HG02610 (cell line): ENCODE results near the gene FOXK1.

Experiments used
- ATAC-seq: cut with Tn5 transposase; IDR thresholded peaks from one replicate; pipeline ENCODE4 v1.9.1; 2021; ENCODE audit warnings: mild to moderate bottlenecking, moderate library complexity; ENCODE audit not compliant: unreplicated experiment

The FOXK1 gene

GRCh38 chr7:4694305-4694704, 12.2 kb downstream of the FOXK1 start:
- no peak for ATAC-seq

DNA sequence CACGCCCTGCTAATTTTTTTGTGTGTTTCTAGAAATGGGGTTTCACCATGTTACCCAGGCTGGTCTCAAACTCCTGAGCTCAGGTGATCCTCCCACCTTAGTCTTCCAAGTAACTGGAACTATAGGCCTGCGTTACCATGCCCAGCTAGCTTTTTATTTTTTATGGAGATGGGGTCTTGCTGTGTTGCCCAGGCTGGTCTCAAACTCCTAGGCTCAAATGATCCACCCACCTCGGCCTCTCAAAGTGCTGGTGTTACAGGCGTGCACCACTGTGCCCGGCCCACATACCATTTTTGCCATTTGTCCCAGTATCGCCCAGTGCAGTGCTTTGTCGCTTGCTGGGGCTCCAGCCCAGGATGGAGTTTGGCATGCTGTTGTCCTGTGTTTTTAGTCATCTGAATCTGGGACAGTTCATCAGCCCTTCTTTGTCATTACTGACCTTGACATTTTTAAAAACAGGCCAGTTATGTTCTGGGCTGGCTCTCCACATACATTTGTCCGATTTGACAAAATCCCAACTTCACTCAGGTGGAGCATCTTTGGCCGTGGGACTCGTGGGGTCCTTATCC, 16.7 kb downstream of the FOXK1 start:
- ATAC-seq, result no peak

GRCh38 chr7:4699841-4700240, 17.7 kb downstream of the FOXK1 start:
- ATAC-seq, result no peak

GRCh38 chr7:4700577-4701235, 18.6 kb downstream of the FOXK1 start:
- ATAC-seq, result no peak

DNA sequence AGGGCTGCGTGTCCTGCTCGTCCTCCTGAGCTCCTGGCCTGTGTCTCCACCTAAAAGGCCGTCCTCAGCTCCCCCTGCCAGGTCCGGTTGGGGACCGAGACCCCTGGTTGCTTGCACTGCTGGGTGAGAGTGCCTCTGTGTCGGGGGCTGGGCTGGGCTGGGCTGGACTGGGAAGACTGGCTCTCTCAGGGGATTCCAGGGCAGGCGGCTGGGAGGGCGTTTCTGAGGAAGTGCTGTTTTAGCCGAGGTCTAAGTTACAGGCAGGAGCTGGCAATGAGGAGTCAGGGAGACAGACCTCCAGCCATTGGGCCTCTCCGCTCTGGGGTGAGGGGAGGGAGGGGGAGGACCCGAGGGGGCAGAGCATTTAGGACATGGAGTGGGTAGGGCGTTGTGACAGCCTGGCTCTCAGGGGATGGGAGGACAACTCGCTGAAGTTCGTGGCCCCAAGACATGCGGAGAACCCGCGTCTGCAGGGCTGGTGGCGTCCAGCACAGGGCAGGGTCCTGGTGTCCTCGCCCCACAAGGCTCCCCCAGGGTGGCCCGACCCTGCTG, 20.9 kb downstream of the FOXK1 start:
- no peak for ATAC-seq

DNA sequence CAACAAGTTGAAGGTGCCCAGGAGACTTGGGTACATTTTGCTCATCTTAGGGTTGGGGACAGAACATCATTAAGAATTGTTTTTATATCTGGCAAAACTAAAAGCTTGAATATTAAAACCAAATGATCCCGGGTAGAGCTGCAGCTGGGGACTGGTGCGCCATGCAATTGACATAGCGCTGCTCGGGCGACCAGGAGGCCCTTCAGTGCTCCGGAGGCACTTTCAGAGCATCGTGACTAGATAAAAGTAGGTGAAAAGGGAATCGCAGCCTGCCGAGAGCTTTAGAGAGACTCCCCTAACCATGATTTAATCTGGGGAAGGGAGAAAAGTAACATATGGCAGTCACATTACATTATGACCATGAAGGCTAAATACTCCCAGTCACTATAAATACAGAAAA, 21.4 kb downstream of the FOXK1 start:
- ATAC-seq, result no peak

GRCh38 chr7:4706384-4707216, 24.5 kb downstream of the FOXK1 start:
- ATAC-seq, result no peak

DNA sequence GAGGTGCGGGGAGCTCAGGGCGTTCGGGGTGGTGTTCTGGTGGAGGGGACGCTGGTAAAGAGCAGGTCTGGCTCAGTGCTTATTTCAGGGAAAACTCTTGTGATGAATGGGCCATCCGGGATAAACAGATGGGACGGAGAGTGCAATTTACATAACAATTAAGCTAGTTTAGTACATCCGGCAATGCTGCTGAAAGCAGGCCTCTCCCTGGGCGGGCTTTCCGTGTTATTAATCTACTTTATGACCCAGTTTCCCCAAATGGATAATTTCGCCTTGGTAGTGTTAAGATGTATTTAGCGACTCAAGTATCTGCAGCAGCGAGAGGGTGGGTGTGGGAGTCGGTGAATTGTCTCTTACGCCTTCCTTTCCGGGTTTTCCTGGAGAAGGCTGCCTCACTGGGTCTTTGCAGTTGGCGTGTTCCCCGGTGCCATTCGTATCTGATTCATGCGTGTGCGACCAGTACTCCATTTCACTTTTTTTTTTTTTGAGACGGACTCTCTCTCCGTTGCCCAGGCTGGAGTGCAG, 25.2 kb downstream of the FOXK1 start:
- ATAC-seq, result no peak

GRCh38 chr7:4707980-4708411, 25.9 kb downstream of the FOXK1 start:
- no peak for ATAC-seq

- no peak for ATAC-seq
These were observed 27.1 kb downstream of the FOXK1 start for GRCh38 chr7:4709187-4709586.

DNA sequence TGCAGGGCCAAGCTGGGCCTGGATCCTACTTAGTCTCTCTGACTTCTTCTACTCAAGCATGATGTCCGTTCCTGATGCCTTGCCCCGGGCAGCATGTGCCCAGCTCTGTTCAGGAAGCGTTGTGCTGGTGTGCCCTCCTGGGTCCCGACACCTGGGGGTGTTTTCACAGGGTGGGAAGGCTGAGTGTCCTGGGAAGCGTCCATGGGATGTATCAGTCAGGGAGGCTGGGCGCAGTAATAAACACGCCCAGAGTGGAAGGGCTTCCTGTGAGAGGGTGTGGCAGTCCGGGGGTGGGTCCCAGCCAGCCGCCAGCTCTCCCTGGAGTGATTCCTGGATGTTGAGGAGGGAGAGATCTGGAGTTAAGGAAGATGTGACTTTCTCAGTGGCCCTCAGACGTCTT, 29.0 kb downstream of the FOXK1 start:
- no peak for ATAC-seq

- ATAC-seq, result no peak
These were observed 29.5 kb downstream of the FOXK1 start for GRCh38 chr7:4711634-4712033.

- ATAC-seq, result no peak
These were observed 30.4 kb downstream of the FOXK1 start for GRCh38 chr7:4712281-4713182.

DNA sequence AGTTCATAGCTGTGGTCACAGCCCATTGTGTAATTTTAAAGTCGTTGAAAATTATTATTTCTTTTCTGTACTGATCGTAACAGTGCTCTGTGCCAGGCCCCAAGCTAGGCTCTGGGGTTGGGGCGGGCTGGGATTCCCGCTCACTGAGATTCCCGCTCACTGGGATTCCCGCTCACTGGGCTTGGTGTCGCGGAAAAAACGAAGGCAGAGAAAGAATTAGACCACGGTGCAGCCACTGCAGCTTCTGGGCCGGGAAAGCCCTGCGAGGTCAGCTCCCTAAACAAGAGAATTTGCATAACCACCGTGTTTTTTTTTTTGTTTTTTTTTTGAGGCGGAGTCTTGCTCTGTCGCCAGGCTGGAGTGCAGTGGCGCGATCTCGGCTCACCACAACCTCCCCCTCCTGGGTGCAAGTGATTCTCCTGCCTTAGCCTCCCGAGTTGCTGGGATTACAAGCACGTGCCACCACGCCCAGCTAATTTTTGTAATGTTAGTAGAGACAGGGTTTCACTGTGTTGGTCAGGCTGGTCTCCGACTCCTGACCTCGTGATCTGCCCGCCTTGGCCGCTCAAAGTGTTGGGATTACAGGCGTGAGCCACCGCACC, 31.2 kb downstream of the FOXK1 start:
- no peak for ATAC-seq

GRCh38 chr7:4714161-4714700, 32.1 kb downstream of the FOXK1 start:
- ATAC-seq, result no peak

- no peak for ATAC-seq
These were observed 32.8 kb downstream of the FOXK1 start for GRCh38 chr7:4714767-4715409.

DNA sequence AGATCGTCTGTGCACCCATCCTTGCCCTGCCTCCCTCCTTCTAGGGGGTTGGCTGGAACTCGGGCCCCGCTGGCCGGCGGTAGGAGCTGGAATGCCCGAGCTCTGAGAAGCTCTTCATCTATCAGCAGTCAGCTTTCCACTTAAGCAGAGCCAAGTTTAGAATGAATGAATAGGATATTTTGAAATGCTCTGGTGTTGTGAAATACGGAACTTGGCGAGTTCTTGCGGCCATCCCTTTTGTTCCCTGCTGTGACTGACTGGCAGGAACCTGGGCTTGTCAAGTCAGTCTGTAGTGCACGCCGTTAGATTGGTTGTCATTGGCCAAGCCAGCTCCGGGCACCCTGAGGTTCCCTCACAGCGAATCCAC, 33.3 kb downstream of the FOXK1 start:
- no peak for ATAC-seq

DNA sequence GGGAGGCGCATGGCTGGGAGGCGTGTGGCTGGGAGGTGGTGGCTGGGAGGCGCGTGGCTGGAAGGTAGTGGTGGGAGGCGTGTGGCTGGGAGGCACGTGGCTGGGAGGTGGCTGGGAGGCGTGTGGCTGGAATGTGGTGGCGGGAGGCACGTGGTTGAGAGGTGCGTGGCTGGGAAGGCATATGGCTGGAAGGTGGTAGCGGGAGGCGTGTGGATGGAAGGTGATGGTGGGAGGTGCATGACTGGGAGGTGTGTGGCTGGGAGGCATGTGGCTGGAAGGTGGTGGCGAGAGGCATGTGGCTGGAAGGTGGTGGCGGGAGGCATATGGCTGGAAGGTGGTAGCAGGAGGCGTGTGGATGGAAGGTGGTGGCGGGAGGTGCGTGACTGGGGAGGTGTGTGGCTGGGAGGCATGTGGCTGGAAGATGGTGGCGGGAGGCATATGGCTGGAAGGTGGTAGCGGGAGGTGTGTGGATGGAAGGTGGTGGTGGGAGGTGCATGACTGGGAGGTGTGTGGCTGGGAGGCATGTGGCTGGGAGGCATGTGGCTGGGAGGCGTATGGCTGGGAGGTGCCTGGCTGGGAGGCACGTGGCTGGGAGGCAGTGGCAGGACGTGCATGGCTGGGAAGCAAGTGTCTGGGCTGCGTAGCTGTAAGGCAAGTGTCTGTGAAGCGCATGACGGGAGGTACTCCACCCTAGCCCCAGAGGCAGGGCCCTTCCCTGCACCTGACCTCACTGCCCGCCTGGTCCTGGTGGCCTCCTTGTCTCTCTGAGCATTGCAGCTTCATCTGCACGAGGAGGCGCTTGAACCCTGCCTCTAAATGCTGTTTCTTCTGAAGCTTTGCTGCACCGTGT, 35.1 kb downstream of the FOXK1 start:
- no peak for ATAC-seq

- ATAC-seq, result no peak
These were observed 36.0 kb downstream of the FOXK1 start for GRCh38 chr7:4718075-4718474.
